PC-3 (cell line): Measurements from ENCODE around the gene BEST3. TPM values are rescaled to one million over a fixed set of nuclear protein-coding genes. Genes with fewer than 3 reads are reported as not detected.
A peak's percentile ranks its signal among the peaks of the same experiment; 100 is the strongest.

Experiments
- ATAC-seq: fragments of 200-7000 bp; cut with Tn5 transposase; 2 replicates; pipeline ENCODE4 v1.9.1; 2020; ENCODE audit warnings: mild to moderate bottlenecking, moderate library complexity
- BruUV-seq: library from RNA; stranded (reverse); fragments of 400-500 nt; replicated peaks from 2 replicates; lab custom pipeline; 2021; lab: Mats Ljungman, UMichigan
- CTCF ChIA-PET: fragments of 300-600 bp; sonication (Branson Sonifier 250); formaldehyde crosslinking; loops from one replicate; lab custom pipeline; 2022; ENCODE audit warnings: antibody characterized with exemption; lab: Charles Lee
- POLR2A ChIA-PET: fragments of 300-600 bp; sonication (Branson Sonifier 250); formaldehyde crosslinking; loops from one replicate; lab custom pipeline; 2022; ENCODE audit warnings: antibody characterized with exemption; ENCODE audit not compliant: unreplicated experiment; lab: Charles Lee
- DNase-seq: peaks from one replicate; pipeline ENCODE4 v3.0.0-alpha.2; 2015
- H2AFZ ChIP-seq: fragments of 300-600 bp; sonication (generic); 2 replicates; pipeline ENCODE4 v1.6.0; 2016; ENCODE audit warnings: antibody characterized with exemption, low read length
- H3F3A ChIP-seq: fragments of 300-600 bp; sonication (generic); one replicate; pipeline ENCODE4 v1.6.0; 2017; ENCODE audit warnings: antibody characterized with exemption, low read length, control low read depth, mild to moderate bottlenecking; ENCODE audit not compliant: unreplicated experiment
- H3K27ac ChIP-seq: fragments of 300-600 bp; sonication (generic); 2 replicates; pipeline ENCODE4 v1.5.1; 2016; ENCODE audit warnings: mild to moderate bottlenecking, low read length
- H3K27me3 ChIP-seq: fragments of 300-600 bp; sonication (generic); 2 replicates; pipeline ENCODE4 v1.6.1; 2016; ENCODE audit warnings: low read length, mixed read lengths
- H3K36me3 ChIP-seq: fragments of 300-600 bp; sonication (generic); 2 replicates; pipeline ENCODE4 v1.6.1; 2016; ENCODE audit warnings: low read depth, mixed run types, low read length, mixed read lengths
- H3K4me1 ChIP-seq: fragments of 300-600 bp; sonication (generic); 2 replicates; pipeline ENCODE4 v1.5.1; 2016; ENCODE audit warnings: low read length; ENCODE audit not compliant: insufficient read depth
- H3K4me2 ChIP-seq: fragments of 300-600 bp; sonication (generic); 2 replicates; pipeline ENCODE4 v1.6.0; 2016; ENCODE audit warnings: low read length
- H3K4me3 ChIP-seq: fragments of 300-600 bp; sonication (generic); 2 replicates; pipeline ENCODE4 v1.5.1; 2016; ENCODE audit warnings: mild to moderate bottlenecking, low read length, mixed read lengths
- H3K79me2 ChIP-seq: fragments of 300-600 bp; sonication (generic); 2 replicates; pipeline ENCODE4 v1.6.1; 2017; ENCODE audit warnings: low read length, mixed read lengths
- H3K9ac ChIP-seq: fragments of 300-600 bp; sonication (generic); 2 replicates; pipeline ENCODE4 v1.6.0; 2016; ENCODE audit warnings: mild to moderate bottlenecking, low read length
- H3K9me2 ChIP-seq: fragments of 300-600 bp; sonication (generic); replicated peaks from 2 replicates; pipeline ENCODE4 v1.6.1; 2016; ENCODE audit warnings: mixed run types, low read length, mixed read lengths
- H3K9me3 ChIP-seq: fragments of 300-600 bp; sonication (generic); 2 replicates; pipeline ENCODE4 v1.6.1; 2016; ENCODE audit warnings: low read length, mixed read lengths
- H4K20me1 ChIP-seq: fragments of 300-600 bp; sonication (generic); 2 replicates; pipeline ENCODE4 v1.6.1; 2016; ENCODE audit warnings: low read length, mixed read lengths
- EZH2 ChIP-seq: fragments of 300-600 bp; sonication (generic); IDR thresholded peaks from one replicate; pipeline ENCODE4 v1.6.1; 2017; ENCODE audit warnings: antibody characterized with exemption, mild to moderate bottlenecking, low read length; ENCODE audit not compliant: unreplicated experiment
- EZH2phosphoT487 ChIP-seq: fragments of 300-600 bp; sonication (generic); IDR thresholded peaks from 2 replicates; pipeline ENCODE4 v1.6.1; 2018; ENCODE audit warnings: mild to moderate bottlenecking, antibody characterized with exemption, low read length, borderline replicate concordance
- intact Hi-C: fragments of 100-400 bp; cut with micrococcal nuclease; formaldehyde crosslinking; loops from 2 replicates; pipeline ENCODE4 v1.9.0; 2023
- total RNA-seq: library from RNA; depleted of rRNA; stranded (reverse); fragments of >200 nt; gene quantifications from 2 replicates; pipeline ENCODE4 v1.2.3, GENCODE V29; 2014
- TF ChIP-seq, protein P1 (sequence below): fragments of 300-600 bp; sonication (generic); conservative IDR thresholded peaks from 2 replicates; pipeline ENCODE4 v1.5.1; 2017; ENCODE audit warnings: antibody characterized with exemption, low read depth, mild to moderate bottlenecking, low read length

Gene BEST3
- total RNA-seq, 1 experiment from 2014 or later = 0.55 TPM

GRCh38 chr12:69655616-69656340 is 43.3 kb downstream of the BEST3 start:
- H3K27ac ChIP-seq = no peak overlapping the region
- no peaks in the 10 kb centered on the region for H3K9me2 ChIP-seq
- no peaks in the 10 kb centered on the region for H3K9me3 ChIP-seq
- TF ChIP-seq, protein P1, sequence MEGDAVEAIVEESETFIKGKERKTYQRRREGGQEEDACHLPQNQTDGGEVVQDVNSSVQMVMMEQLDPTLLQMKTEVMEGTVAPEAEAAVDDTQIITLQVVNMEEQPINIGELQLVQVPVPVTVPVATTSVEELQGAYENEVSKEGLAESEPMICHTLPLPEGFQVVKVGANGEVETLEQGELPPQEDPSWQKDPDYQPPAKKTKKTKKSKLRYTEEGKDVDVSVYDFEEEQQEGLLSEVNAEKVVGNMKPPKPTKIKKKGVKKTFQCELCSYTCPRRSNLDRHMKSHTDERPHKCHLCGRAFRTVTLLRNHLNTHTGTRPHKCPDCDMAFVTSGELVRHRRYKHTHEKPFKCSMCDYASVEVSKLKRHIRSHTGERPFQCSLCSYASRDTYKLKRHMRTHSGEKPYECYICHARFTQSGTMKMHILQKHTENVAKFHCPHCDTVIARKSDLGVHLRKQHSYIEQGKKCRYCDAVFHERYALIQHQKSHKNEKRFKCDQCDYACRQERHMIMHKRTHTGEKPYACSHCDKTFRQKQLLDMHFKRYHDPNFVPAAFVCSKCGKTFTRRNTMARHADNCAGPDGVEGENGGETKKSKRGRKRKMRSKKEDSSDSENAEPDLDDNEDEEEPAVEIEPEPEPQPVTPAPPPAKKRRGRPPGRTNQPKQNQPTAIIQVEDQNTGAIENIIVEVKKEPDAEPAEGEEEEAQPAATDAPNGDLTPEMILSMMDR = no peak
- TF ChIP-seq EZH2 (no peak), EZH2phosphoT487 (no peak)
- no peaks in the 10 kb centered on the region for H3K79me2 ChIP-seq
- H4K20me1 ChIP-seq = no peaks in the 10 kb centered on the region
- POLR2A ChIA-PET = no interaction called here
- H3K27me3 ChIP-seq = no peaks in the 10 kb centered on the region
- H3K4me3 ChIP-seq = no peak overlapping the region
- no peaks in the 10 kb centered on the region for H3F3A ChIP-seq
- H3K9ac ChIP-seq = no peak overlapping the region
- DNase-seq (peak; percentile 9), ATAC-seq (no peak)
- CTCF ChIA-PET = no interaction called here
- H3K4me2 ChIP-seq = no peak overlapping the region
- H3K4me1 ChIP-seq = no peaks in the 10 kb centered on the region
- no peaks in the 10 kb centered on the region for H3K36me3 ChIP-seq
- H2AFZ ChIP-seq = no peak overlapping the region
- intact Hi-C loops = no loop called here
- no TSS peak for BruUV-seq

DNA sequence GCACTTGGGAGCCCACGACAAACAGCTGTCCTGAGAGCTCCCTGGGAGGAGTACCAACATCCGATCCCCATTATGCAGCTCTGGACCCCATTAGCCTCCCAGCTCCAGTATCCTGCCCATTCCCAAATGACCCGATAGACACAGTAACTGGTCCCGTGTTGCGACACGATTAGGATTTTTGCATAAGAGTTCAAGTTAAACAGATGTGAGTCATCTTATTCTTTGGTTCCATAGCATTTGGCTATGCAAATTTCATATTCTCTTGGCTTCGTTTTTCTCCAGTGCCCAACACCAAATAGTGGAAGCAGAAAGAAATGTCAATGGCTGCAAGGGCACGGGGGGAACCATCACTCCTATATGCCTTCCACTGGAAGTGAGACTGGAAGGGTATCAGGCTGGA is 45.4 kb downstream of the BEST3 start:
- H2AFZ ChIP-seq = no peak overlapping the region
- intact Hi-C loops = no loop called here

GRCh38 chr12:69651922-69652321 is 47.2 kb downstream of the BEST3 start:
- no peak overlapping the region for H2AFZ ChIP-seq
- no peak overlapping the region for H3K4me2 ChIP-seq
- H3K9ac ChIP-seq = no peak overlapping the region
- H3K27me3 ChIP-seq = no peaks in the 10 kb centered on the region
- no peaks in the 10 kb centered on the region for H3F3A ChIP-seq
- intact Hi-C loops = no loop called here
- no peaks in the 10 kb centered on the region for H3K4me1 ChIP-seq
- no TSS peak for BruUV-seq
- H3K27ac ChIP-seq = no peak overlapping the region
- TF ChIP-seq, protein P1 = no peak
- TF ChIP-seq EZH2 = no peak
- no peaks in the 10 kb centered on the region for H3K9me3 ChIP-seq
- ChIA-PET POLR2A (no interaction called here), CTCF (no interaction called here)
- no peaks in the 10 kb centered on the region for H4K20me1 ChIP-seq
- H3K9me2 ChIP-seq = no peaks in the 10 kb centered on the region
- no peak overlapping the region for H3K4me3 ChIP-seq
- ATAC-seq = no peak
- no peaks in the 10 kb centered on the region for H3K36me3 ChIP-seq
- no peaks in the 10 kb centered on the region for H3K79me2 ChIP-seq
- no peak for DNase-seq

More for the DNA sequence above, 45.4 kb downstream of the BEST3 start:
- DNase-seq (no peak), ATAC-seq (no peak)
- no peaks in the 10 kb centered on the region for H4K20me1 ChIP-seq
- ChIA-PET POLR2A (no interaction called here), CTCF (no interaction called here)
- no peaks in the 10 kb centered on the region for H3K9me2 ChIP-seq
- H3K79me2 ChIP-seq = no peaks in the 10 kb centered on the region
- H3F3A ChIP-seq = no peaks in the 10 kb centered on the region
- no peak overlapping the region for H3K4me2 ChIP-seq
- H3K27ac ChIP-seq = no peak overlapping the region
- no peak overlapping the region for H3K9ac ChIP-seq
- no peaks in the 10 kb centered on the region for H3K27me3 ChIP-seq
- BruUV-seq = no TSS peak
- H3K4me3 ChIP-seq = no peak overlapping the region
- H3K9me3 ChIP-seq = no peaks in the 10 kb centered on the region
- H3K4me1 ChIP-seq = no peaks in the 10 kb centered on the region
- no peaks in the 10 kb centered on the region for H3K36me3 ChIP-seq
- TF ChIP-seq EZH2phosphoT487 (no peak), EZH2 (no peak)
- TF ChIP-seq, protein P1 = no peak
